Mesenchymal stem cell (in vitro differentiated cells and primary cell): ENCODE data around the gene RETN.

ENCODE experiments used
- DNase-seq: peaks from one replicate; pipeline ENCODE4 v3.0.0-alpha.2; 2013
- H2AFZ ChIP-seq: one replicate; pipeline ENCODE4 v1.6.1; 2013; ENCODE audit warnings: low read depth, mild to moderate bottlenecking, control low read depth, inconsistent platforms, low read length, moderate library complexity
- H2AK5ac ChIP-seq: 2 replicates; pipeline ENCODE4 v1.6.1; 2013; ENCODE audit warnings: low read length, moderate library complexity, mild to moderate bottlenecking, inconsistent platforms; ENCODE audit not compliant: severe bottlenecking
- H2BK120ac ChIP-seq: one replicate; pipeline ENCODE4 v1.6.1; 2013; ENCODE audit warnings: low read depth, mild to moderate bottlenecking, inconsistent platforms, low read length, moderate library complexity
- H2BK12ac ChIP-seq, 2 experiments: one replicate each; pipeline ENCODE4 v1.6.1; 2013; ENCODE audit warnings: inconsistent platforms in 2 of 2, low read length in 2 of 2, mild to moderate bottlenecking in 2 of 2, moderate library complexity in 2 of 2, control low read depth in 1 of 2
- H2BK15ac ChIP-seq: one replicate; pipeline ENCODE4 v1.6.1; 2013; ENCODE audit warnings: mild to moderate bottlenecking, low read depth, inconsistent platforms; ENCODE audit not compliant: poor library complexity, severe bottlenecking
- H2BK5ac ChIP-seq: 2 replicates; pipeline ENCODE4 v1.6.1; 2013; ENCODE audit warnings: low read depth, mild to moderate bottlenecking, low read length, control low read depth, inconsistent platforms; ENCODE audit not compliant: poor library complexity, severe bottlenecking
- H3K14ac ChIP-seq, 2 experiments: one replicate each; pipeline ENCODE4 v1.6.1; 2013; ENCODE audit warnings: inconsistent platforms in 2 of 2, low read length in 2 of 2, control low read depth in 1 of 2, mild to moderate bottlenecking in 1 of 2, moderate library complexity in 1 of 2
- H3K18ac ChIP-seq, 2 experiments: one replicate each; pipeline ENCODE4 v1.6.1; 2013; ENCODE audit warnings: inconsistent platforms in 2 of 2, low read length in 2 of 2, control low read depth in 1 of 2, low read depth in 1 of 2, mild to moderate bottlenecking in 1 of 2
- H3K23ac ChIP-seq, 2 experiments: one replicate each; pipeline ENCODE4 v1.6.1; 2013; ENCODE audit warnings: inconsistent platforms in 2 of 2, low read length in 2 of 2, mild to moderate bottlenecking in 2 of 2, moderate library complexity in 2 of 2, control low read depth in 1 of 2
- H3K27ac ChIP-seq: 2 replicates; pipeline ENCODE4 v1.5.1; 2013; ENCODE audit warnings: mild to moderate bottlenecking, moderate library complexity, low read length, control low read depth, inconsistent platforms; ENCODE audit not compliant: poor library complexity, severe bottlenecking
- H3K27me3 ChIP-seq, 2 experiments: 2 replicates each; pipeline versions ENCODE4 v1.6.1 to v1.7.0; 2013; ENCODE audit warnings: low read length in 2 of 2, mild to moderate bottlenecking in 2 of 2, moderate library complexity in 2 of 2, control low read depth in 1 of 2, inconsistent platforms in 1 of 2; ENCODE audit not compliant: control insufficient read depth in 1 of 2, insufficient read depth in 1 of 2
- H3K36me3 ChIP-seq, 2 experiments: 2 replicates each; pipeline versions ENCODE4 v1.6.1 to v1.7.0; 2013; ENCODE audit warnings: low read length in 2 of 2, control low read depth in 1 of 2, inconsistent platforms in 1 of 2, low read depth in 1 of 2, mild to moderate bottlenecking in 1 of 2; ENCODE audit not compliant: insufficient read depth in 2 of 2, control insufficient read depth in 1 of 2
- H3K4ac ChIP-seq, 2 experiments: one replicate each; pipeline ENCODE4 v1.6.1; 2013; ENCODE audit warnings: inconsistent platforms in 2 of 2, low read length in 2 of 2, mild to moderate bottlenecking in 2 of 2, moderate library complexity in 2 of 2, control low read depth in 1 of 2, low read depth in 1 of 2
- H3K4me1 ChIP-seq: 2 replicates; pipeline ENCODE4 v1.6.1; 2013; ENCODE audit warnings: low read depth, low read length, control low read depth; ENCODE audit not compliant: control insufficient read depth, insufficient read depth
- H3K4me2 ChIP-seq: 2 replicates; pipeline ENCODE4 v1.6.1; 2013; ENCODE audit warnings: low read length, mild to moderate bottlenecking, inconsistent platforms; ENCODE audit not compliant: poor library complexity, severe bottlenecking
- H3K4me3 ChIP-seq, 2 experiments: 2 replicates each; pipeline versions ENCODE4 v1.5.1 to v1.7.0; 2013; ENCODE audit warnings: low read length in 2 of 2, mild to moderate bottlenecking in 2 of 2, control low read depth in 1 of 2, low read depth in 1 of 2; ENCODE audit not compliant: insufficient read depth in 1 of 2
- H3K79me1 ChIP-seq: replicated peaks from 2 replicates; pipeline ENCODE4 v1.6.1; 2013; ENCODE audit warnings: mild to moderate bottlenecking, control low read depth, low read length, inconsistent platforms; ENCODE audit not compliant: poor library complexity, severe bottlenecking
- H3K9ac ChIP-seq: 2 replicates; pipeline ENCODE4 v1.7.0; 2013; ENCODE audit warnings: mild to moderate bottlenecking, low read length, moderate library complexity
- H3K9me3 ChIP-seq: 2 replicates; pipeline ENCODE4 v1.7.0; 2013; ENCODE audit warnings: mild to moderate bottlenecking, low read length; ENCODE audit not compliant: control insufficient read depth
- H4K8ac ChIP-seq: one replicate; pipeline ENCODE4 v1.6.1; 2013; ENCODE audit warnings: inconsistent platforms, mild to moderate bottlenecking, low read length, moderate library complexity
- H4K91ac ChIP-seq: one replicate; pipeline ENCODE4 v1.6.1; 2013; ENCODE audit warnings: mild to moderate bottlenecking, low read length, inconsistent platforms
- WGBS: methylation state at CpG from one replicate; pipeline ENCODE4 v1.1.7; 2013; ENCODE audit warnings: mixed read lengths; 5-methylcytosine and 5-hydroxymethylcytosine counted together

The RETN gene

GRCh38 chr19:7690779-7691258 lies 22.0 kb downstream of the RETN start:
- Histone ChIP-seq H3K27ac (no peak overlapping the region), H3K4me3 (no peak overlapping the region), H3K4me2 (no peak overlapping the region), H2AFZ (no peak overlapping the region), H4K8ac (peak overlapping the region; percentile 24), H3K23ac (no peak overlapping the region), H3K27me3 (peaks cover 0 to 22% of the 10 kb centered on the region in 2 experiments), H3K79me1 (no peaks in the 10 kb centered on the region), H2AK5ac (no peak overlapping the region), H2BK15ac (peak overlapping the region; percentile 7), H2BK120ac (no peak overlapping the region), H3K4me1 (no peaks in the 10 kb centered on the region), H2BK12ac (no peak overlapping the region), H3K9me3 (no peaks in the 10 kb centered on the region), H2BK5ac (no peak overlapping the region), H3K9ac (no peak overlapping the region), H3K18ac (no peak overlapping the region), H3K14ac (no peak overlapping the region), H3K4ac (no peak overlapping the region), H4K91ac (peak overlapping the region; percentile 39), H3K36me3 (no peaks in the 10 kb centered on the region)
- WGBS, result 89% methylated on average over 8 of the region's 8 CpGs
- no peak for DNase-seq

GRCh38 chr19:7691497-7691896 lies 22.6 kb downstream of the RETN start:
- Histone ChIP-seq H3K14ac (no peak overlapping the region), H3K4ac (no peak overlapping the region), H2BK120ac (no peak overlapping the region), H3K23ac (no peak overlapping the region), H2BK15ac (no peak overlapping the region), H3K36me3 (no peaks in the 10 kb centered on the region), H4K91ac (peak overlapping the region; percentile 21), H2AK5ac (no peak overlapping the region), H2BK12ac (no peak overlapping the region), H4K8ac (peak overlapping the region; percentile 24), H3K18ac (no peak overlapping the region), H3K4me2 (no peak overlapping the region), H3K27ac (no peak overlapping the region), H3K9ac (no peak overlapping the region), H2BK5ac (no peak overlapping the region), H3K4me3 (no peak overlapping the region), H3K27me3 (peaks cover 0 to 24% of the 10 kb centered on the region in 2 experiments), H3K4me1 (no peaks in the 10 kb centered on the region), H2AFZ (no peak overlapping the region), H3K79me1 (no peaks in the 10 kb centered on the region), H3K9me3 (no peaks in the 10 kb centered on the region)
- DNase-seq, result no peak

DNA sequence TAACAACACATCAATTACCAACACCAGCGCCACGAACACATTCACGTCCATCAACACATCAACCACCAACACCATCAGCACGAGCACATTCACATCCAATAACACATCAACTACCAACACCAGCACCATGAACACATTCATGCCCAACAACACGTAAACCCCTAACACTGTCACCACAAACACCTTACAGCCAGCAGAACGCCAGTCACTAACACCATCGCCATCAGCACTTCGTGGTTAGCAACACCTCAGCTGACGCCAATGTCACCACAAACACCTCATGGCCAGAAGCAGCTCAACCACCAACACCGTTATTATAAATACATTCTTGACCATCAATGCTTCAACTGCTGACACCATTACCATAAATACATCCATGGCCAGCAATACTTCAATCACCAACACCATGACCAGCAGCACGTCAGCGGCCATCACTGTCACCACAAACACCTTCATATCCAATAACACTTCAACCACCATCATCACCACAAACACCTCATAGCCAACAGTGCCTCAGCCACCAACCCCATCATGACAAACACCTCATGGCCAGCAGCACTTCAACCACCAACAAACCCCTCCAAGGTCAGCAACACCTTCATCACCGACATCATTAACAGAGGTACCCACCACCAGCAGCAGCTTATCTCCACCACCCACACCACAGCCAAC lies 23.7 kb downstream of the RETN start:
- no peak overlapping the region for H2BK5ac ChIP-seq
- no peak overlapping the region for H3K27ac ChIP-seq
- no peaks in the 10 kb centered on the region for H3K79me1 ChIP-seq
- no peak overlapping the region for H3K9ac ChIP-seq
- no peaks in the 10 kb centered on the region for H3K36me3 ChIP-seq
- WGBS, result 83% methylated on average over 13 of the region's 13 CpGs
- H2BK120ac ChIP-seq, result no peak overlapping the region
- H3K27me3 ChIP-seq, result peaks cover 1 to 31% of the 10 kb centered on the region in 2 experiments
- H2BK12ac ChIP-seq, result no peak overlapping the region
- DNase-seq, result no peak
- H3K9me3 ChIP-seq, result no peaks in the 10 kb centered on the region
- no peak overlapping the region for H3K18ac ChIP-seq
- H3K14ac ChIP-seq, result no peak overlapping the region
- no peak overlapping the region for H3K4me2 ChIP-seq
- no peak overlapping the region for H2AK5ac ChIP-seq
- no peaks in the 10 kb centered on the region for H3K4me1 ChIP-seq
- no peak overlapping the region for H4K91ac ChIP-seq
- H3K4ac ChIP-seq, result no peak overlapping the region
- no peak overlapping the region for H2BK15ac ChIP-seq
- no peak overlapping the region for H3K4me3 ChIP-seq
- no peak overlapping the region for H4K8ac ChIP-seq
- no peak overlapping the region for H2AFZ ChIP-seq
- H3K23ac ChIP-seq, result no peak overlapping the region

GRCh38 chr19:7694499-7694898 lies 25.6 kb downstream of the RETN start:
- H4K91ac ChIP-seq, result no peak overlapping the region
- H2BK5ac ChIP-seq, result no peak overlapping the region
- H3K4me2 ChIP-seq, result no peak overlapping the region
- no peak overlapping the region for H2BK15ac ChIP-seq
- H3K18ac ChIP-seq, result no peak overlapping the region
- H2AFZ ChIP-seq, result no peak overlapping the region
- H2AK5ac ChIP-seq, result no peak overlapping the region
- no peak overlapping the region for H2BK12ac ChIP-seq
- H3K36me3 ChIP-seq, result no peaks in the 10 kb centered on the region
- 65% methylated on average over 4 of the region's 4 CpGs for WGBS
- H3K9me3 ChIP-seq, result no peaks in the 10 kb centered on the region
- H3K4me3 ChIP-seq, result no peak overlapping the region
- no peaks in the 10 kb centered on the region for H3K4me1 ChIP-seq
- peaks cover 18 to 40% of the 10 kb centered on the region in 2 experiments for H3K27me3 ChIP-seq
- no peak overlapping the region for H2BK120ac ChIP-seq
- H3K23ac ChIP-seq, result no peak overlapping the region
- H3K9ac ChIP-seq, result no peak overlapping the region
- no peak overlapping the region for H3K27ac ChIP-seq
- H3K79me1 ChIP-seq, result no peaks in the 10 kb centered on the region
- no peak overlapping the region for H3K4ac ChIP-seq
- no peak overlapping the region for H4K8ac ChIP-seq
- no peak for DNase-seq
- H3K14ac ChIP-seq, result no peak overlapping the region
